Measurements from ENCODE around the gene ANKRD24.
A peak's percentile ranks its signal among the peaks of the same experiment; 100 is the strongest.
"Not testable (repeated sequence)": the region's sequence is repeated elsewhere in the genome, so short reads cannot be mapped to it uniquely, and the experiment has no call there.

ANKRD24 gene

GRCh38 chr19:4174213-4174894 lies 8.1 kb upstream of the ANKRD24 start:
- DNase-seq, result no peak

GRCh38 chr19:4174895-4175668 lies 7.4 kb upstream of the ANKRD24 start:
- DNase-seq, result no peak

- DNase-seq, result no peak
Measured at GRCh38 chr19:4175669-4175931, 6.9 kb upstream of the ANKRD24 start.

- no peak for DNase-seq
Measured at GRCh38 chr19:4177146-4177545, 5.3 kb upstream of the ANKRD24 start.

GRCh38 chr19:4178990-4179389 lies 3.5 kb upstream of the ANKRD24 start:
- DNase-seq, result no peak

- DNase-seq, result no peak
Measured at GRCh38 chr19:4181053-4181508, 1.4 kb upstream of the ANKRD24 start.

- DNase-seq, result no peak
Measured at GRCh38 chr19:4183967-4184717, 1.7 kb downstream of the ANKRD24 start.

GRCh38 chr19:4184718-4185352 lies 2.3 kb downstream of the ANKRD24 start:
- no peak for DNase-seq

- DNase-seq, result no peak
Measured at GRCh38 chr19:4185413-4186086, 3.1 kb downstream of the ANKRD24 start.

GRCh38 chr19:4186087-4186993 lies 3.9 kb downstream of the ANKRD24 start:
- DNase-seq, result peak; percentile 24 to 76 (median 62)

GRCh38 chr19:4187313-4188122 lies 5.0 kb downstream of the ANKRD24 start:
- no peak for DNase-seq

GRCh38 chr19:4189641-4190040 lies 7.2 kb downstream of the ANKRD24 start:
- no peak for DNase-seq

GRCh38 chr19:4192537-4192936 lies 10.0 kb downstream of the ANKRD24 start:
- not testable (repeated sequence) for DNase-seq

- DNase-seq, result no peak
Measured at GRCh38 chr19:4194353-4194752, 11.9 kb downstream of the ANKRD24 start.

- no peak for DNase-seq
Measured at GRCh38 chr19:4196009-4196408, 13.5 kb downstream of the ANKRD24 start.

- no peak for DNase-seq
Measured at GRCh38 chr19:4196587-4197148, 14.2 kb downstream of the ANKRD24 start.

- no peak for DNase-seq
Measured at GRCh38 chr19:4197228-4197624, 14.7 kb downstream of the ANKRD24 start.

GRCh38 chr19:4197625-4198466 lies 15.4 kb downstream of the ANKRD24 start:
- no peak for DNase-seq

- DNase-seq, result no peak
Measured at GRCh38 chr19:4198467-4199126, 16.1 kb downstream of the ANKRD24 start.

All from T-helper 1 cell (primary cell).